Measurements from ENCODE around the gene LRRC59.
"Not testable (repeated sequence)": the region's sequence is repeated elsewhere in the genome, so short reads cannot be mapped to it uniquely, and the experiment has no call there.

LRRC59 gene

GRCh38 chr17:50337956-50338355 lies 59.4 kb downstream of the LRRC59 start:
- H3K36me3 ChIP-seq (ENCODE audit: low read length) = no peaks in the 10 kb centered on the region
- no peak overlapping the region for H3K27ac ChIP-seq (ENCODE audit: low read depth, low read length)
- TF ChIP-seq EZH2phosphoT487 (conservative IDR thresholded peaks at IDR 0.05; ENCODE audit: low read length) (no peak), CTCF (IDR thresholded peaks at IDR 0.05; ENCODE audit: insufficient read depth, low read length, poor library complexity, severe bottlenecking) (no peak)
- no peaks in the 10 kb centered on the region for H3K27me3 ChIP-seq (ENCODE audit: low read length)
- no peak overlapping the region for H2AFZ ChIP-seq (ENCODE audit: low read depth, low read length, severe bottlenecking)
- H3K4me3 ChIP-seq (ENCODE audit: insufficient read depth, low read length, poor library complexity, severe bottlenecking) = no peak overlapping the region
- no peaks in the 10 kb centered on the region for H3F3A ChIP-seq (ENCODE audit: insufficient read depth)
- peaks cover 13% of the 10 kb centered on the region; the same call in 1 of the 2 replicates for H3K9me3 ChIP-seq (ENCODE audit: insufficient read depth, low read length)
- no peaks in the 10 kb centered on the region for H4K20me1 ChIP-seq (ENCODE audit: low read depth, low read length)
- H3K9me2 ChIP-seq (replicated peaks; ENCODE audit: insufficient read depth, low read length) = no peaks in the 10 kb centered on the region
- H3K4me2 ChIP-seq (ENCODE audit: low read depth, low read length, poor library complexity, severe bottlenecking) = no peak overlapping the region
- H3K9ac ChIP-seq (ENCODE audit: low read length) = no peak overlapping the region
- no peaks in the 10 kb centered on the region for H3K79me2 ChIP-seq (ENCODE audit: insufficient read depth, low read length)

- H3K27me3 ChIP-seq (ENCODE audit: low read length); H3F3A ChIP-seq (ENCODE audit: insufficient read depth); H3K27ac ChIP-seq (ENCODE audit: low read depth, low read length); H3K36me3 ChIP-seq (ENCODE audit: low read length); H3K9me2 ChIP-seq (replicated peaks; ENCODE audit: insufficient read depth, low read length); H3K79me2 ChIP-seq (ENCODE audit: insufficient read depth, low read length); H3K4me2 ChIP-seq (ENCODE audit: low read depth, low read length, poor library complexity, severe bottlenecking); H4K20me1 ChIP-seq (ENCODE audit: low read depth, low read length); H2AFZ ChIP-seq (ENCODE audit: low read depth, low read length, severe bottlenecking); H3K4me3 ChIP-seq (ENCODE audit: insufficient read depth, low read length, poor library complexity, severe bottlenecking); H3K9me3 ChIP-seq (ENCODE audit: insufficient read depth, low read length); H3K9ac ChIP-seq (ENCODE audit: low read length): not testable (repeated sequence)
Observed at GRCh38 chr17:50333291-50334057, 63.8 kb downstream of the LRRC59 start.

GRCh38 chr17:50332196-50332595 lies 65.1 kb downstream of the LRRC59 start:
- Histone ChIP-seq H3K9me3 (ENCODE audit: insufficient read depth, low read length) (no peaks in the 10 kb centered on the region), H2AFZ (ENCODE audit: low read depth, low read length, severe bottlenecking) (no peak overlapping the region), H3K9me2 (replicated peaks; ENCODE audit: insufficient read depth, low read length) (no peaks in the 10 kb centered on the region), H3K36me3 (ENCODE audit: low read length) (no peaks in the 10 kb centered on the region), H4K20me1 (ENCODE audit: low read depth, low read length) (no peaks in the 10 kb centered on the region), H3K79me2 (ENCODE audit: insufficient read depth, low read length) (no peaks in the 10 kb centered on the region), H3K27me3 (ENCODE audit: low read length) (no peaks in the 10 kb centered on the region), H3K27ac (ENCODE audit: low read depth, low read length) (no peak overlapping the region), H3K9ac (ENCODE audit: low read length) (no peak overlapping the region), H3K4me3 (ENCODE audit: insufficient read depth, low read length, poor library complexity, severe bottlenecking) (no peak overlapping the region), H3F3A (ENCODE audit: insufficient read depth) (no peaks in the 10 kb centered on the region), H3K4me2 (ENCODE audit: low read depth, low read length, poor library complexity, severe bottlenecking) (no peak overlapping the region)
- TF ChIP-seq CTCF (IDR thresholded peaks at IDR 0.05; ENCODE audit: insufficient read depth, low read length, poor library complexity, severe bottlenecking) = no peak
- no peak for TF ChIP-seq EZH2phosphoT487 (conservative IDR thresholded peaks at IDR 0.05; ENCODE audit: low read length)

All from SU-DHL-6 (cell line).